GM19468 (cell line): Measurements from ENCODE around the gene NUDT9.
"Not testable (repeated sequence)": the region's sequence is repeated elsewhere in the genome, so short reads cannot be mapped to it uniquely, and the experiment has no call there.

Experiments
- ATAC-seq: cut with Tn5 transposase; IDR thresholded peaks from one replicate; pipeline ENCODE4 v1.9.1; 2021; ENCODE audit warnings: mild to moderate bottlenecking, moderate library complexity, moderate number of reproducible peaks; ENCODE audit not compliant: unreplicated experiment; ENCODE audit errors: extremely low read depth

The NUDT9 gene

GRCh38 chr4:87446375-87446774 is 24.0 kb downstream of the NUDT9 start:
- not testable (repeated sequence) for ATAC-seq

DNA sequence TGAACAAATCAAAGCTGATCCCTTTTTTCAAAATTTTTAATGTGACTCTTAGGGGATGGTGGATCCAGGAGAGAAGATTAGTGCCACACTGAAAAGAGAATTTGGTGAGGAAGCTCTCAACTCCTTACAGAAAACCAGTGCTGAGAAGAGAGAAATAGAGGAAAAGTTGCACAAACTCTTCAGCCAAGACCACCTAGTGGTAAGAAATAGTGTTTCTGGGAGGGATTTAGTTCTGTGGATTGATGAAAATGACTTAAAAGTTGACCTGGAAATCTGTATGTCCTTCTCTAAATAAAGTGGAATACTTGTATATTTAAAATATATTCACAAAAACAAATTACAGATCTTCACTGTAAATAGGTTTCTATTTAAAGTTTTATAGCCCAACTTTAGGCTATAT is 29.2 kb downstream of the NUDT9 start:
- ATAC-seq, result no peak

DNA sequence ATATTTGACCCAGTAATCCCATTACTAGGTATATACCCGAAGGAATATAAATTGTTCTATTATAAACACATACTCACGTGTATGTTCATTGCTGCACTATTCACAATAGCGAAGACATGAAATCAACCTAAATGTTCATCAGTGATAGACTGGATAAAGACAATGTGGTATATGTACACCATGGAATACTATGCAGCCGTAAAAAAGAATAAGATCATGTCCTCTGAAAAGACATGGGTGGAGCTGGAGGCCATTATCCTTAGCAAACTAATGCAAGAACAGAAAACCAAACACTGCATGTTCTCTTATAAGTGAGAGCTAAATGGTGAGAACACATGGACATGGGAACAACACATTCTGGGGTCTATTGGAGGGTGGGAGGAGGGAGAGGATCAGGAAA is 36.5 kb downstream of the NUDT9 start:
- no peak for ATAC-seq

GRCh38 chr4:87461281-87461700 is 38.9 kb downstream of the NUDT9 start:
- no peak for ATAC-seq

DNA sequence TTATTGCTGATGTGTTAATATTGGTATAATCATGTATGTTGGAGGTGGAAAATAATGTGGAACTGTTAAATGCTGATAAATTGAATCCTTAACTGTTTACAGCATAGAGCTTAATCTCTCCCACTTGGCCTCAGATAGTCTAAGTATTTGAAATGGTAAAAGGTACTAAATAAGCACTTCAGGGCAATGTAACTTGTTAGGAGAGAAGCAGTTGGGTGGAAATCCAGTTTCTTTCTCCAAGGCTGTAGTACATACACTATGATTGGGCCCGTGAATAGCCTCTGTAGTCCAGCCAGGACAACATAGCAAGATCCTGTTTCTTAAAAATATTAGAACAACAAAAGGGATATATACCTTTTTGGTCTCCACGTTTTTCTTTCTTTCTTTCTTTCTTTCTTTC is 39.7 kb downstream of the NUDT9 start:
- no peak for ATAC-seq

GRCh38 chr4:87465739-87466366 is 43.5 kb downstream of the NUDT9 start:
- no peak for ATAC-seq

DNA sequence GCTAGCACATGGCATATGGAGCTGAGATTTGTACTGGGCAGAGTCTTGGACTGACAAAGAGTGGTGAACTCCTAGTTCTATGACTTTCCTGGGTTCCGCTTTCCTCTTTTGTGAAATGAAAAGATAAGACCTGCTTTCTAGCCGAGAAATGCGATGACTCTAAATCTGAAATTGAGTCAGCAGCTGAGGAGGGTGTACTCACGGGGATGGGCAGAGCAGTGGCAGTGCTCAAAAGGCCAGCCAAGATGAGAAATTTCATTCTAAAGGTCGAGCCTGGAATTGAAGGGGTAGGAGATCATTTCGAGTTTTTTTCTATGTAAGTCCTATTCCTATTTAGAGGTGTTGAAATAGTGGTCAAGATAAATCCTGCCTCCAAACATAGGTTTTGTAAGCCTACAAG is 47.0 kb downstream of the NUDT9 start:
- no peak for ATAC-seq

- ATAC-seq, result no peak
Observed at GRCh38 chr4:87476934-87477333, 54.6 kb downstream of the NUDT9 start.

GRCh38 chr4:87478732-87479250 is 56.4 kb downstream of the NUDT9 start:
- no peak for ATAC-seq

DNA sequence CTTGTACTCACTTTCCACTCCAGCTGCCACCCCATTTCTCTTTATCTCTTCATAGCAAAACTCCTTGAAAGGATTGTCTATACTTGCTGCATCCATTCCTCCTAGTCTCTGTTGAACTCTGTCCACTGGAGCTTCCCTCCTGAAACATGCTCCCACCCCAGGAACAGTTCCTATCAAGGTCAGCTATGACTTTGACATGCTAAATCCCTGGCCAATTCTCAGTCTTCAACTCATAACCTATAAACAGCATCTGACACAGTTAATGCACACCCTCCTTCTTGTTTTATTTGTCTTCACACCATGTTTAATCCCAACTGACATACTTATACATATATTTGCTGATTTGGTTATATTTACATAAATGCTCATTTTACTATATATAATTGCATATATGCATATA is 59.0 kb downstream of the NUDT9 start:
- ATAC-seq, result no peak

- not testable (repeated sequence) for ATAC-seq
Observed at GRCh38 chr4:87483247-87483646, 60.9 kb downstream of the NUDT9 start.

- ATAC-seq, result not testable (repeated sequence)
Observed at GRCh38 chr4:87488666-87489065, 66.3 kb downstream of the NUDT9 start.

GRCh38 chr4:87489678-87490077 is 67.3 kb downstream of the NUDT9 start:
- ATAC-seq, result no peak

DNA sequence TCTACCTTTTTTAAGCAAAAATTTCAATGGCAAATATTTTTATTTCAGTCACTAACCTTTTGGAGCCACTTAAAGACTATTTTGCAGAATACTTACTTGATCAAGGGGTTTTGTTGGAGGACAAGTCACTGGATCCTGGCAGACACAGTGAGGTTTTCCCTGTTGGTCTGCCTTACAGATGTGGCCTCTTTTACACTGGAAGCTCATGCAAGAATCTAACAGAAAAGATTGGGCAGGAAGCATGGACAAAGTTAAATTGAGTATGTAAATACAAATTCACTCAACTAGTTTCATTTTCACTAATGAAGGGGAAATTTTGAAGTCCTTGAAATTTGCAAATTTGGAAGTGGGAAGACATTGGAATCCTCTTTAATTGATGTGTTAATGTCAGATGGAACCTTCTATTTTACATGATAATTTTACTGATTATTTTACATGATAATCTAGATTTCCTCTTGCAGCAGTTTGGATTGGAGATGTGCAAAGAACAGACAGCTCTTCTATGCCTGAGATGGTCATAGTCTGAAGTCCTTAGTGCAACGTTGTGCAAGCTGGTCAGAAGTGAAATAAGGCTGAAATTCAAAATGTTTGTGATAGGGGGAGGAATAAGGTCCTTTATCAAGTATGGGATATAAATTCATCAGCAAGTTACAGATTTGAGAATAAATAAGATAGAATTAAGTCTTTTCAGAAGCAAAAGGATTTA is 68.4 kb downstream of the NUDT9 start:
- ATAC-seq, result no peak

DNA sequence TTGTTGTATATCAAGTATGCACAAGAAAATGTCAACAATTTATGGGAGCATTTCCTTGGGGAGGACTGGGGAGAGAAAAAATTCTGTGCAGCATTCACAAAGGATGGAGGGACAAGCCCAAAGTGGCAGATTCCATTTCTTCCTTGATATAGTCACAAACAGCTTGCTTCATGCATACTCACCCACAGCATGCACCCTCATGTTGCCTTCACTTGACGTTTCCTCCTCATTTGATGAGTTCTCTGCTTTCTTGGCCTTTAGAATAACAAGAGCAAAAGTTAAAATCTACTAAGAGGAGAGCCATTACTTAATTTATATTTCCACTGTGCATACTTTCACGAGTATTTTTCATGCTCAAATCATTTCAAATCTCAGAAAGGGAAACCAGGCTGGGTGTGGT is 69.1 kb downstream of the NUDT9 start:
- no peak for ATAC-seq

DNA sequence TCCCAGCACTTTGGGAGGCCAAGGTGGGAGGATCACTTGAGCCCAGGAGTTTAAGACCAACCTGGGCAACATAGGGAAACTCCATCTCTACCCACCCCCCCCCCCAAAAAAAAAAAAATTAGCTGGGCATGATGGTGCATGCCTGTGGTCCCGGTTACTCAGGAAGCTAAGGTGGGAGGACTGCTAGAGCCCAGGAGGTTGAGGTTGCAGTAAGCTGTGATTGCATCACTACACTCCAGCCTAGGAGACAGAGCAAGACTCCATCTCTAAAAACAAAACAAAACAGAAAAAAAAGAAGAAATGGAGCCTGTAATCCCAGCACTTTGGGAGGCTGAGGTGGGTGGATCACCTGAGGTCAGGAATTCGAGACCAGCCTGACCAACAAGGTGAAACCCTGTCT is 69.5 kb downstream of the NUDT9 start:
- ATAC-seq, result not testable (repeated sequence)

GRCh38 chr4:87493115-87493514 is 70.7 kb downstream of the NUDT9 start:
- no peak for ATAC-seq

- ATAC-seq, result no peak
Observed at GRCh38 chr4:87497159-87497558, 74.8 kb downstream of the NUDT9 start.

DNA sequence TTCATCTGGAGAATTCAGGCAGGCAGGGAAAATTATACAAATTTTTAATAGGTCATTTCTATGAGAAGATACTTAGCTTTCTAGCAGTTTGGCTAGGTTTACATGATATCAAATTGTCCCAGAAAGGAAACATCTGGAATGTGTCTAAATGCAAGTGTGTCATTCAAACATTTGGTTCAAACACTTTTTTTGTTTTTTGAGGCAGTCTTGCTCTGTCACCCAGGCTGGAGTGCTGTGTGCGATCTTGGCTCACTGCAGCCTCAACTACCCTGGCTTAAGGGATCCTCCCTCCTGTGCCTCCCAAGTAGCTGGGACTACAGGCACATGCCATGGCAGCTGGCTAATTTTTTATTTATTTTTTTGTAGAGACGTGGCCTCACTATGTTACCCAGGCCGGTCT is 75.2 kb downstream of the NUDT9 start:
- ATAC-seq, result no peak

DNA sequence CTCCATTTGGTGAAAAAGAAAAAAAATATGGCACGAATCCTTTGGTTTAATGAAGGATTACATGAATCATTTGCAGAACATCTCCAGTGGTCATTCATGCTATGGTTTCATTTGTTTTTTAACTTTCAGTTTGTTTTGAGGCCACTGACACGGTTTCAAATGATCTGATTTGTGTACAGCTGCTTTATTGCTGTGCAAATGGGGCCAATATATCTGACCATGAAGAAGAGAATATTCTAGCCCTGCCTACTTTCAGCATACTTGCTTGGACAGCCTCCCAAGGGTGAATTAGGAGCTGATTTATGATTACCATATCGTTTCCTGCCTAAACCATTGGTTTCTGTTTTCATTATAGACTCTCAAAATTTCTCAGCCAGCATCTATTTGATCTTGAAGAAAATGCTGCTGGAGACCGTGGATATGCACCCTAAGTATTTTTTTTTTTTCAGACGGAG is 76.1 kb downstream of the NUDT9 start:
- peak; percentile 24 for ATAC-seq

DNA sequence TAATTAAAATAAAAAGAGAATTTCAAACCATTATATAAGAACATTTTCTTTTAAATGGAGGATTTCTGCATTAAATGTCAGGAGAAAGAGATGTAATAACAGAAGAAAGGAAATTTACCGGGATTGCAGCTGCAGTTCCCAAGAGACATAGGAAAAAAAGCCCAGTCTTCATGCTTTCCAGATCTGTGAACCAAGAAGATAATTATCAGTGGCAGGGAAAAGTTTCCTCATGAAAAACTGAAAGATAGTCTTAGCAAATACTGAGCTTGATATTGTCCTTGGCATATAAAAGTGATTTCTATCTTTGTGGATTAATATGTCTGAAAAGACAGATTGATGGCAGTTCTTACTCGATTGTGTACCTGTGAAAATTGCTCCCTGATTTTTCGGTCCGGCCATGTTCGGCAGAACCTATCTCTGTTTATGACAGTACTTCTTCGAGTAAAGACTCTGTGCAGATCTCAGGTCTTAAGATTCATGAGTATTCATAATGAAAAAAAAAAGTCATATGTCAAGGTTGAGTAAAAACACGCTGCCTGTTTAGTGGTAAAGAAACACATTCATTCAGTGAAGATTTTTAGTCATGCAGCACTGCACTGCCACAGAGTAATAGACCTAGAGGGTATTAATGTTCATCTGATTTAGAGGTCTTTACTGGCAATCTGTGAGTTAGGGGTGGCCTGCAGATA is 77.2 kb downstream of the NUDT9 start:
- ATAC-seq, result peak; percentile 51
